Stimulated activated CD8-positive, alpha-beta memory T cell treated with anti-CD3 and anti-CD28 coated beads, Interleukin-7, amount 100 ng/mL, for 4 hours (primary cell): ENCODE results near the gene ACSBG1.

Experiments
- DNase-seq, 2 donors: peaks; one replicate each; pipeline ENCODE4 v3.0.0-alpha.2; 2020; ENCODE audit warnings: low read depth in 2 of 2

The ACSBG1 gene

DNA sequence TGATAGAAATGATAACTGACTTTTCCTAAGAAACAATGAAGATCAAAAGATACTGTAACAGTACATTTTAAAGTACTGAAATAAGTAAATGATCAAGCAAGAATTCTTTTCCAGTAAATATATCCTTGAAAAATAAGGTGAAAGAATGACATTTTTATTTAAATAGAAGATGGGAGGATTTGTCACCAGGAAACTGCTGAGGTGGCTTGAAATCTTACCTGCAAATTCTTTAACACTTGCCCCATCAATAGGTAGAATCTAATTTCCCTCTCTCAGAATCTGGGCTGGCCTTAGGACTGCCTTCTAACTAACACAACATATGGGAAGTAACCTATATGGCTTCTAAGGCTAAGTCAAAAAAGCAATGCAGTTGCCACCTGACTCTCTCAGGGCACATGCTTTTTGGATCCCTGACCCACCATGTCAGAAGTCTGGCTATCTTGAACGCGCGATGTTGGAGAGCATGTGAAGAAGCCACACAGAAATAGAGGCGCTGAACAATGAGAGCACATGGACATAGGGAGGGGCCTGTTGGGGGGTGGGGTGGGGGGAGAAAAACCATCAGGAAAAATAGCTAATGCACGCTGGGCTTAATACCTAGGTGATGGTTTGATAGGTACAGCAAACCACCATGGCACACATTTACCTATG lies 11.5 kb downstream of the ACSBG1 start:
- no peak for DNase-seq

DNA sequence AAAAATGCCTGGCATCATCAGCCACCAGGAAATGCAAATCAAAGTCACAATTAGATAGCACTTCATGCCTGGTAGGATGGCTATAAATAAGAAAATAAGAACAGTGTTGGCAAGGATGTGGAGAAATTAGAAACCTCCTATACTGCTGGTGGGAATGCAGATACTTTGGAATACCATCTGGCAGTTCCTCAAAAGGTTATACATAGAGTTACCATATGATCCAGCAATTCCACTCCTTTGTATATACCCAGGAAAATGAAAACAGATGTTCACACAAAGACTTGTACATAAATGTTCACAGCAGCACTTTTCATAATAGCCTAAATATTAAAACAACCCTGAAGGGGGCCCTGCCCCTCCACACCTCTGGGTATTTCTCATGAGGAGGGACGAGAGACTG lies 13.7 kb downstream of the ACSBG1 start:
- DNase-seq, result no peak

DNA sequence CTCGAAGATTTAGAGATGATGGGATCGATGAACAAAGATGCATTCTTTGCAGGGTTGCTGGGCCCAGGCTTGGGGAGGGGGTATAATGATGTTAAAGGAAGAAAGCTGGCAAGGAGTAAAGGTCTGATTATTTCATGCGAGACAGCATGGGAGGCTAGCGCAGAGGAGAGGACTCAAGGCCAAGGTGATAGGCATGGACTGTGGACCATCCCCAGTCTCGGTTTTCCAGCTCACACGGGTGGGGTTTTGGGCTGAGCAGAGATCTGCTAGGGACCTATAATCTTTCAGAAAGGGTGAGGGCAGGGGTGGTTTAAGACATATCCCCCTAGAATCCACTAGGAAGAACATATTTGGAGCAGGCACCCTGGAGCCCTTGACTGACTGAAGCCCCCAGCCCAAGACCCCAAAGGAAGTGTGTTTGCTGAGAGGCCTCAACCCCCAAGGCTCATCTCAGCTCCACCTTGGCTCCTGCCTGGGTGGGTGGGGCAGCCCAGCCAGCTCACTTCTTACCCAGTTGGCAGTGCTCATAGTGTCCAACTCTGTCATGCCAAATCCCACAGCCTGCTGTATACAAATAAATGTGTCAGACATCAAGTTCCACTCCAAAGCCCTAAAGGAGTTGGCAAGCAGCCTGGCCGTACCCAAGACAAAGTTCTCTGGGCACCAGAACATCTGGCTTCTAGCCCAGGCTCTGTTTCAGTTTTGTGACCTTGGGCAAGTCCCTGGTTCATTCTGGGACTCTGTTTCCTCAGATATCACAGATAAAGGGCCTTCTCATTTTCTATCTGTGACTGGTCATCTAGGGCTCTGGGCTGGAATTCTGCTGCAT lies 17.9 kb downstream of the ACSBG1 start:
- DNase-seq, result no peak

DNA sequence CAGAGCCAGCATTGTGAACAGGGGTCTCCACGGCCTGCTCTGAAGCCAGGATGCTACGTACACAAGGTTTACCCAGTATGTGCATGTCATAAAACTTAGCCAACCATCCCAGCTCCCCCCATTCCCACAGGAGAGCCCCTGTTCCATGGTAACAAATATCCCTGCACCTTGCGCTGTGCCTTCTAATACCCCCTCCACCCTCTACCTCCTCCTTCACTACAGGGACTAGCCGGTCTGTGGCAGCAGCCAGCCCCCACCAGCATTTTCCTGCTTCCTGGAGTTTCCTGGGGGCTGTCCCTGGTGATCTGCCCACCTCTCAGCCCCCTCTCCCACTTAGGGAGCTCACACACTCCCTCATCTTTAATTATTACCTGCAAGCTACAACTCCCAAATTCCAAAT lies 20.4 kb downstream of the ACSBG1 start:
- no peak for DNase-seq

DNA sequence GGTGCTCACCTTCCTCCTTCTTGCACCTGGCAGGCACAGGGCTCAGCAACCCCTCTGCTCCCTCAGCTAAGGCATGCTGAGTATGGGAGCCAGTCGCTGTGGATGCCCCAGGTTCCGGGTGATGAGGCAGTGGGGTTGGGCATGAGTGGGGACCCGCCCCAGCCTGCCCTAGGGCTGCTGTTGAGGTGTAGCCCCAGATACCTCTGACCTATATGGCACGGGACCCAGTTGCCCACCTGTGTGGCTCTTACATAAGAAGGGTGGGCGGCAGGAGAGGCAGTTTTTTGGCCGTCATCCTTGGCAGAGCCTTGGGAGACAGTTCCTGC lies 21.0 kb downstream of the ACSBG1 start:
- DNase-seq, result no peak

DNA sequence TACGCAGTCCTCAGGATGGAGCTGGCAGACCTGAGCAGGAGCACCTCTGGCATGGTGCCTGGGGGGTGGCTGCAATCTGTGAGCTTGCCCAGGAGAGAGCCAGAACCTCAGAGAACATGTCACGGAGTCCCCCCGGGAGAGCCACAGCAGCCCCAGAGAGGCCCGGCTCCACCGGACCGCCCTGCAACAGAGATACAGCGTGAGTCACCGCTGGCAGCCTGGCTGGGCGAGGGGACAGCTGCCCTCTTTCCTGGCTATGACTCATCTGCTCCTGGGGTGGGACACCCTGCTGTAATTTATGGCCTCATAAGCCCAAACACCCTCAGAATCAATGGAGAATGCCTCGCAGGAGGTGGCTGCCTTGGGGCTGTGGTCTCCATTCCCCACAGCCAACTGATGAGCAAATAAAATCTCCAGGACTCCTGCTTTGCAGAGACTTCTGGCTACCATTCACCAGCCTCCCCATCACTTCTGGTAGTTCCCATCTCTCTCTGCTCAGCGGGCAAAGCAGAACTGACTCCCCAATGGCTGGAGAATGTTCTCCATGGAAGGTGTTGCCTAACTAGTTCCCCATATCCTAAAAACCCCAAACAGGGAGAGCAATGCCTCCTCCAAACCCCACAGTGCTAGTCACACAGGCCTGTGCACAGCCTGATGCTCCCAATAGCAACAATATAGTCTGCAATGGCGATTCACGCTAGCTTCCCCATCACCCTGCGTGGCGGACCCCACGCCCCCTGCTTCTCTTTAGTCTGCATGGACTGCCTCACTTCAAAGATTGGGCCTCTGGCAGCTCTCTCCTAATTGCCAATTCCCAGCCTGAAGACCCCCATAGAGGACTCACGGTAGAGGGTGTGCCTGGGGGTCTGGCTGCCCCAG lies 21.6 kb downstream of the ACSBG1 start:
- DNase-seq, result no peak

DNA sequence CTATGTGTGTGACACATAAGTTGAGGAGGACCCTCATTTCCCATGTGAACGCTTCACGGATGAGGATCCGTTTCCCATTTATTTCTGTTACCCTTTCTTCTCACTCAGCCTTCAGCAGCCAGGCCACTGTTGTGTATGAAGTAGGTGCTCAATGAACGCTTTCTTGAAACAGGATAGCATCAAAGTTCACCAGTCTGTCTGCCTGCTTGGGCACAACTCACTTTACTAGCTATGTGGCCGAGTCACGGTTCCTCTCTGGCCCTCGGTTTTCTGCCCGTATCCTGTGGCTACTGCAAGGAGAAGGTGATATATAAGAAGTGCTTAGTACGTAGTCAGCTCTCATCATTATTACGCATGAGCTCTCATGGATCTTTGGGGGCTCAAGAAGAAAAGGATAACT lies 22.4 kb downstream of the ACSBG1 start:
- no peak for DNase-seq

DNA sequence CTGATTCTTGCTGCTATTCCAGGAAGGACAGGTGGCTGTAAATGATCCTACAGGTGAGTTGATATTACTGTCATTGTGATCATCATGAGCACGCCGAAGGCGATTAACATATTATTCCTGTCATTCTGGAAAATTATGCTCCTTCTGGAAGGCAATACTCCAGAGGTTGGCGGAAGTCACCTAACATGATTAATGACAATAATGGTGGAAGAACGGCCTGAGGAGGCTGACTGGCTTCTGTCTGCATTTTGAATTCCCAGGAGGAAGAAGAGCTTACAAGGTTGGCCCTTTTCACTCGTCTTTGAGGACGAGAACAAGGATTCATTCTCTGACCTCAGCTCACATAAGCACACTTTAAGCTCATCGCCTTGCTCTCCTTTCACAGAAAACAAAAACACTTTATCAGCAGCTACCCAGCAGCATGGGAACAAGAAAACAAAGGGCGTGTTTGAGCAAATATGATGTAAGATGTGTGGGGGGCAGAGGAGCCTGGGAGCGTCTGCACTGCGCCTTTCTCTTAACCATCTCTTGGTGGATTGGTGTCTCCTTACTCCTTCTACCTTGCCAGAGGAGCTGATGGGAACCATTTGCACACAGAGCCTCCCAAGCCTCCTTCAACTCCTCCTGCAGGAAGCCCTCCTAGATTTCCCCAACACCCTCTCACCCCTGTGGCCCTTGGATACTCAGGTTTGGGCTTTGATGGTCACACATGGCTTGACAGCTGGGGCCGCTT lies 23.0 kb downstream of the ACSBG1 start:
- DNase-seq, result no peak

DNA sequence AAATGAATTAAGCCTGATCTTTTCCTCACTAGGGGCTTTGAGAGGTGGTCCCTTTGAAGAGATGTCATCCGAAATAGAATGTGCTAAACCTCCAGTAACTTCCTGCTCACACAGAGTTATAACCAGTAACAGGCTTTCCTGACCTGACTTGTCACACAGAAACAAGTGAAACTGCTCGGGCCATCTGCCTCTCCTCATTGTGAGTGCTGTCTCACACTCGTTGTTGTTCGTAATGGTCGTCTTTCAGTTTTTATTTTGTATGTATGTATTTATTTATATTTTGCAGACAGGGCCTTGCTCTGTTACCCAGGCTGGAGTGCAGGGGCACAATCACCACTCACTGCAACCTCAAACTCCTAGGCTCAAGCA lies 24.0 kb downstream of the ACSBG1 start:
- no peak for DNase-seq

DNA sequence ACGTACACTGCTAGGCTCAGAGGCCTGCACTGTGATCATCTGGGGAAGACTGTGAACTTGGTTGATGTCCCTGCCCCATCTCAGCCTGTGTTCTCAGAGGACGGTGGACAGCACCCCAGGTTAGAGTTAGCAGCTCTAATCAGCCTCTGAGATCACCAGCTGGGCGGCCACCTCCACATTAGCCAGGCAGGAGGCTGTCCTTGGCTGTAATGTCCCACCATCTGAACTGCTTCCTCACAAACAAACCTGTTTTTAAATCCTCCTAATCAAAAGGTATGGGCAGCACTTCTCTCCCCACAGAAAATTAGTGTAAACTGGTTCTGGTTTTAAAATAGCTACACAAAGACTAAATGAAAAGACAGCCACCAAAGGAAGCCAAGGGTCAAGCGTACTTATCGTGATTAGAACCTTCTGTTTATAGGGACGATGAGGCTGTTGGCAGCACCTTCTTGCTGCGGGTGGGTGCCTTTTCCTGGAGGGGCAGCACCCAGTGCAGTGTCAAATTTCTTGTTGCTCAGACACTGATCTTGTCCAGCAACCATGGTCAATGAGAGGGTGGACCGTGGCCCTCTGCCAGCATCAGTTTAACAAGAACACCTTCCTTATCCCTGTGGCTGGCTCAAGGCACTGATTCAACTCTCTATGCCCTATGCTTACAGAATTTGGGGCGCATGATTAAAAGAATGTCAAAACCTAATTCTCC lies 24.6 kb downstream of the ACSBG1 start:
- DNase-seq, result no peak

DNA sequence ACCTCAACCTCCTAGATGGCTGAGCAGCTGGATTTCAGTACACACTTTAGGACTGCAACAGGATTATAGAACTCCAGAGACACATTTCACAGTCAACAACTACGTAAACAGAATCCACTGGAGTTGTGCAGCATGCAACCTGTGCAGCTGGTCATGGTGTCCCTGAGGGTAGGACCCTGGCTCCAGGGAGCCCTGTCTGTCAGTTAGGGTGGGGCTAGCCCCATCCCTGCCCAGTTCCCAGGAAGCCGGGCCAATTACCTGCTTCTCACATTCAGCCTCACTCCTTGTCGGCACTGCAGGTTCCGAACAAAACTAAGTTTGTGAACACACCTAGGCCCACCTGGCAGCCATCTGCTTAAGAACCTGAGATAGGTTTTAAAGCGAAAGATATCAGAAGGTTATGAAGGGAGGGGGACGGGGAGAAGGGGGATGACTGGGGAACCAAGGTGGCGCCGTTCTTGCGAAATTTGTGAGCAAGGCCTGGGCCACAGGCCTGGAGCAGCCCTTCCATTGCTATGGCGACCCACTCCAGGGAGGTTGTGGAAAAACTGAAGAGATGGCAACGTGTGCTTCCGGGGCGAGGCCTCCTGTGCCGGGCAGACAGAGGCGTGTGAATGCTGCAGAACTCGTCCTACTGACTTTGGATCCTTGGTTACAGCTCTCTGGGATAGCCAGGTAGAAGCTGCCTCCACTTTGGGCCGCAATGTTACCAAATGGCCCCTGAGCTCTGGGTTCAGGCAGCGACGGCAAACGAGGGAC lies 25.3 kb downstream of the ACSBG1 start:
- no peak for DNase-seq

DNA sequence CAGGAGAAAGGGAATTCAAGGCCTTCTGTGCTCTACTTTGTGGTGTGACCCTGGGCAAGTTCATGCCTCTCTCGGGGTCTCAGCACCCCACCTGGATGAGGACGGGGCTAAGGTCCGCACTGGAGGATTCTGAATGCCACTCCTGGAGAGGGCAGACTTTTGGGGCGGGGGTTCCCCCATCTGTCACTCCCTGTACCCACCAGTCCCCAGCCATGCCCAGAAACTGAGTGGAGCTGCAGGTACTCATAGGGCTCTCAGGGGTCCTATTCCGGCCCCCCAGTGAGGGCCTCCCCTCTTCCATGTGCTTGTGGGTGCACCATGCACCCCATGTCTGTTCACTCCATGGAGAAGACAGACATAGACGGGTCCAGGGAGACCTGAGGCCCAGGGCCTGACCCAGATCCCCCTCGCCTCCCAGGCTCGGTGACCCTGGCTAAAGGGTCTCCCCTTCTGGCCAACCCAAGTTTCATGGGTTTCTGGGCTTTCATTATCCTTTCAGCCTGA lies 26.0 kb downstream of the ACSBG1 start:
- no peak for DNase-seq

DNA sequence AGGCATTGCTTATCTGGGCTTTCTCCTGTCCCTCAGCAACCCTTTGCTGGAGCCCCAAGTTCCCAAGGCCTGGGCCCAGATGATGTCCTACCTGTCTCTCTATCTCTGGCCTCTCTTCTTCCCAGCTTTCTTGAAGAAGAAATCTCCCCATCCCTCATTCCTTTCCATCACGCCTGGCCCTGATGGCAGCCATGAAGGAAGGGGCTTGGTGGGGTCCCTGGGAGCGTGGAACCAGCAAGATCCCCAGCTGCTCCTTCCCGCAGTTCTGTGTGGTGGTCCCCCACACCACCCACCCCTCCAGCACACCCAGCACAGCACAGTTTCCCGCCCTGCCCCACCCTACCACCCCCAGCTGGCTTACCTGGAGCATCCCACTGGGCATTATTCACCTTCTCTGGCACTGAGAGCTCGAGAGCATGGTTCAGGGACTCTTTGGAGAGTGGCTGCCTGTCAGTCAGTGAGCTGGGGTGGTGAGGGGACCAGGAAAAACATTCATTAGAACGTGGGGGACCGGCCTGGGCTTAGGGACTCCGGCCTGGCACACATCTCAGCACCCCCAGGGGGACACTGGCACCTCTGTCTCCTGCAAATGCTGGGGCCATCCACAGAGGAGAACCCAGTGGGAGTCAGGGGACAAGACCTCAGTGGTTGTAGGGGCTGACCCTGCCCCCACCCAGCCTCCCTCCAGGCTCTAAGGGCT lies 26.6 kb downstream of the ACSBG1 start:
- no peak for DNase-seq

DNA sequence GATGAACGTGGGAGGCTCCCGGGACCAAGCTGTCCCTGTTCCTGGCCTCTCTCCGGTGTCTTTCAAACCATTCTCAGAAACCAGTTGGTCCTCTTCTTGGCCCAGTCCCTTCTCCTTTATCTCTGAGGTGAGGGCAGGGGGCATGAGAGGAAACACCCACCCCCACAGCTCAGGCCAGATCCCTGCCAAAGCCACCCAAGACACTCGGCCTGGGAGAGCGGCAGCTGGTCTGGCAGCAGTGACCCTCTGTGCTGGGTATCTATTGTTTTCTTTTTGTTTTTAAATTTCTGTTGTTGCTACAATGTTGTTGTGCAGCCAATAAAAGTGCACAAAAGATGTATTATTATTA lies 27.3 kb downstream of the ACSBG1 start:
- no peak for DNase-seq

DNA sequence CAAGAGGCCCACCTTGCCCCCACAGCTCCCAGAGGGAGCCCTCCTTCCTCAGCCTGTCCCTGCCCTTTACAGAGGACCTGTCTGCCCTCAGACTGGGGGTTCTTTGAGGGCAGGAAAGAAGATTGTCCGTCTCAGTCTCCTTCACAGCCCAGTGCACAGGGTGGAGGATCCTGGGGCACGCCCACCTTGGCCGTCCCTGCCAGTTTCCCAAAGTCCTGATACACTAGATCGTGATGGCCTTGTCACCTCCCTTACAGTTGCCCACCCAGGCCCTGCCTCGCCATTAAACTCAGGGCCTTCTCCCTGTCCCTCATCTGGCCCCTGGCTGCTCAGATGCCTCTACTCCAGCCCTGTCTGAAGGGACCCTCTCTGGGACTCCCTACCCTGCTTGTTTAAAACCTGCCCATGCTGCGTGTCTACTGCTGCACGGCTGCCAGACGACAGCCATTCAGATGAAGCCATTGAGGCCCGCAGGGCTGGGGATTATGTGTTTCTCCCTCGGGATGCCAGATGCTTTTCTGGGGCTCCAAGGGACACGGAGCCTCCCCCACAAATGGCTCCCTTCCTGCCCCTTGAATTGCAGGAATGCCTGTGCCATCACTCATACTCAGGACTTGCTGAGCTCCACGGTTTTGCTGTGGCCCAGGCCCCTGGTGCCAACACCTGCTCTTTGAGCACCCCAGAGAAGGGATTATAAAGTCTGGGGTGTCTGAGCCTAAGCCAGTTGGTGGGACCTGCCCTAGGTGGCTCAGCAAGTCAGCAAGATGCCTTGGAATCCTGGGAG lies 27.8 kb downstream of the ACSBG1 start:
- DNase-seq, result no peak

DNA sequence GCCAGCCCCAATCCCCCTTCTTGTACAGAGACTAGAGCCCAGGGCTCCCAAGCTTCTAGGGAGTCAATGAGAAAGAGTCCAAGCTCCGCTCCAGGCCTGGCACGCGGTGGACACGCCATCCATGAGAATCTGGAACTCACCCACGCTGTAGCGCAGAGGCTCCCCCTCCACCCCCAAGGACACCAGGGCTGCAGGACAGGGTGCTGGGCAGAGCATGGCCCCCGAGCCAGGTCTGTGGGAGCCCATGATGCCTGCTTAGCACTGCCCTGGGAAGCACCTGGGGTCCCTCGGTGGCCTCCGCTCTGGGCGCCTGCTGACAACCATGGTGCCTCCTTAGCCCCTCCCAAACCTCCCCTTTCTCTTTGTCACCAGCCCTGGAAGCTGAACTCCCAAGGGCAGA lies 28.5 kb downstream of the ACSBG1 start:
- DNase-seq, result no peak

DNA sequence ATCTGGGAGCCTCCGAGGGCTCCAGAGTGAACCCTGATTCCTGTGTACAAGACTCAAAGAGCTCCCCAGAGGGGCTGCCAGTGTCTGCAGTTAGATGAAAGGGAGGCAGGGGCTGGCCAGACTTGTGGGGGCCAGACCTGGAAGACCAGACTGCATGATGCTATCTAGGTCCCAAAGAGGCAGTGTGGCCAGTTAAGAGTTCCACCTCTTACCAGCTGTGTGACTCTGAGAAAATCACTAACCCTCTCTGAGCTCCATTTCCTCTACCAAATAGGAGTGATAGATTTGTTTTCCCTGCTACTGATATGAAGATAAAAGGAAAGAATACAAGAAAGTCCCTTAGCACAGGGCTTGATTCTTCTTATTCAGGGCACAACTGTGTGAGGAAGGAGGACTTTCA lies 29.0 kb downstream of the ACSBG1 start:
- no peak for DNase-seq

DNA sequence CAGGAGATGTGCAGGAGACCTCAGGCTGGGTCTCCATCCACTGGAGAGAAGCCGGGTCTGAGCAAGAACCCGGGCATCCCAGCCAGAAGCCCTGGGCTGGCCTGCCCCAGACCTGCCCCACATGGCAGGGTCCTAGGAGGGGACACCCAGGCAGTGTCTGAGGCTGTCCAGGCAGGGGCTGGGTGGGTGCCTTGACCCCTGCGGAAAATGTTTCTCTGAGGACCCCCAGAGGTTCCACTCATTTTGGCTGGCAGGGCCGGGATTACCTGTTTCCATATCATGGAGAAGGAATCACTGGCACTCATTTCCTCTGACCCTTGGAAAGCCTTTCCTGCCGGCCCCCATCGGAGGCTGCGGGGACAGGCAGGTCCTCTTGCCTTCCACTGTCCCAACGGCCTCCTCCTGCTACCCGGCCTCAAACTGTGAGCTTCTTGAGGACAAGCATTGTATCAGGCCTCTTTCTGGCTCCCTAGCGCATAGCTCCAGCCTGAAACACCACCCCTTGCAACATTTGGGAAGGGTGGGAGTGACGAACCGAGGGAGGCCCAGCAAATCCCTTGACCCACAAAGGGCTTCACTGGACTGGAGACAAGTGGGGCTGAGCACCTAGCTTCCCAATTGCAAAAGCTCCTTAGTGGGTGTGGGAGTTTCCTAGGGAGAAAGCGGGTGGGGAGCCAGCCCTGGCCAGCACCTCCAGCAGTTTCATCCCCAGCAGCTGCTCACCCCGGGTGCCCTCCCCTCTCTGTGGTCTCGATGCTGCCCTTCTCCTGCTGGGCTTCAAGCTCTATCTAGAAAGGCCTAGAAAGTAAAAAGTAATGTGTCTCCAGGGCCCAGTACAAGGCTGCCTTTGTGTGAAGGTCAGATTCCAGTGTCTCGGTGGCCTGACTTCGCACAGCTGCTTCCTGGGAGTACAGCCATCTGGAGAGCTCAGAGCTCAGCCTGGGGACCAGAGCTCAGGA lies 29.7 kb downstream of the ACSBG1 start:
- DNase-seq, result no peak
